ENCODE measurements around the gene ZC3H8. TPM values are rescaled to one million over a fixed set of nuclear protein-coding genes. Genes with fewer than 3 reads are reported as not detected.

The ZC3H8 gene
- total and polyA plus RNA-seq, 3 donors from 2014 or later, result 10.6 to 26.5 (median 21.7) TPM

DNA sequence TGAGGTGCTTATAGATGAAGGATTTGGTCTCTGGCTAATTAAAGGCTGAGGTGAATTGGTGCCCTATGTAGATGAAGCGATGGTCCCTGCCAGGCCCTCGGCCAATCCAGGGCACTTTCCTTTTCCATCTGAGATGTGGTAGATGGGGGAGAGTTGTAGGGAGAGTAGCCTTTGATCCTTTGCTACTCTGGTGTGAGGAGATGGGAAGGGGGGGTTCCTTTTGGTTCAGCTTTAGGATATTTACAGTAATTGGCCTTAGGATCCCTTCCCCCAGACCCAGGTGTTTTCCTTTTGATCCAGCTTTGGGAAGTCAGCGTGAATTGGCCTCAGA is 5.4 kb upstream of the ZC3H8 start:
- no peak for TF ChIP-seq POLR2A (IDR thresholded peaks at IDR 0.05)
- no peak for TF ChIP-seq CTCF (IDR thresholded peaks at IDR 0.05)
- Histone ChIP-seq H3K4me3 (no peak overlapping the region), H3K27me3 (no peaks in the 10 kb centered on the region), H3K27ac (no peak overlapping the region), H3K36me3 (ENCODE audit: low read depth, missing control alignments) (no peaks in the 10 kb centered on the region), H3K4me1 (no peaks in the 10 kb centered on the region), H3K9me3 (no peaks in the 10 kb centered on the region)
- intact Hi-C loops (cut with DNase I; ENCODE audit: low total_unique reads), result loop anchor here (10.0 kb wide), 1 partner anchor 175 kb away; the partner anchor contains the start of gene RGPD8
- WGBS, 2 donors, result 81 to 88% methylated on average over 3 of the region's 3 CpGs
- no peak for DNase-seq

- WGBS, 2 donors, result 27% methylated on average over 14 to 15 of the region's 15 CpGs
- DNase-seq, result peak; percentile 87
- no peak for TF ChIP-seq POLR2A (IDR thresholded peaks at IDR 0.05)
- peak; percentile 55 to 85 (median 63) for TF ChIP-seq CTCF (IDR thresholded peaks at IDR 0.05)
- H3K27me3 ChIP-seq, result no peaks in the 10 kb centered on the region
- H3K4me3 ChIP-seq, result no peak overlapping the region
- H3K27ac ChIP-seq, result no peak overlapping the region
- H3K36me3 ChIP-seq (ENCODE audit: low read depth, missing control alignments), result no peaks in the 10 kb centered on the region
- no peaks in the 10 kb centered on the region for H3K4me1 ChIP-seq
- H3K9me3 ChIP-seq, result no peaks in the 10 kb centered on the region
- intact Hi-C loops (cut with DNase I; ENCODE audit: low total_unique reads), result loop anchor here (10.0 kb wide), 1 partner anchor 175 kb away; the partner anchor contains the start of gene RGPD8
These were observed 4.9 kb upstream of the ZC3H8 start for GRCh38 chr2:112259509-112260294.

DNA sequence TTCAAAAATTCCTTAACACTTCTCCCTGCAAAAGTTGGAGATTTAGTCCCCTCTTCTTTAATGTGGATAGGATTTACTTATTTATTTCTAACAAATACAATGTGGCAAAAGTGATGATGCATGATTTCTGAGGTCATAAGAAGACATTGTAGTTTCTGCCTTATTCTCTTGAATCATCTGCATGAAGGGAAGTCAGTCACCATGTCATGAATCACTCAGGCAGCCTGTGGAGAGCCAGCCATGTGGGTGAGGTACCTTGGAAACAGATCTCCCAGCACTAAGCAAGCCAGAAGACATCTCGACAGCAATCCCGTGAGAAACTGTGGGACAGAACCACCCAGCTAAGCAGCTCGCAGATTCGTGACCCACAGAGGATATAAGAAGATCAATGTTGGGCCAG is 2.7 kb upstream of the ZC3H8 start:
- no peak overlapping the region for H3K27ac ChIP-seq
- TF ChIP-seq POLR2A (IDR thresholded peaks at IDR 0.05), result no peak
- TF ChIP-seq CTCF (IDR thresholded peaks at IDR 0.05), result no peak
- intact Hi-C loops (cut with DNase I; ENCODE audit: low total_unique reads), result no loop called here
- no peaks in the 10 kb centered on the region for H3K36me3 ChIP-seq (ENCODE audit: low read depth, missing control alignments)
- H3K9me3 ChIP-seq, result no peaks in the 10 kb centered on the region
- H3K4me3 ChIP-seq, result no peak overlapping the region
- no peak for DNase-seq
- 80% methylated on average over 4 of the region's 4 CpGs; no CpG with 5 or more reads in 1 of the 2 donors for WGBS, 2 donors
- no peaks in the 10 kb centered on the region for H3K27me3 ChIP-seq
- peaks cover 5% of the 10 kb centered on the region for H3K4me1 ChIP-seq

- Histone ChIP-seq H3K4me3 (no peak overlapping the region), H3K4me1 (peaks cover 5% of the 10 kb centered on the region), H3K9me3 (no peaks in the 10 kb centered on the region), H3K27ac (no peak overlapping the region), H3K27me3 (no peaks in the 10 kb centered on the region), H3K36me3 (ENCODE audit: low read depth, missing control alignments) (no peaks in the 10 kb centered on the region)
- WGBS, 2 donors, result 67 to 83% methylated on average over 2 of the region's 2 CpGs
- TF ChIP-seq CTCF (IDR thresholded peaks at IDR 0.05), result no peak
- TF ChIP-seq POLR2A (IDR thresholded peaks at IDR 0.05), result no peak
- intact Hi-C loops (cut with DNase I; ENCODE audit: low total_unique reads), result no loop called here
- no peak for DNase-seq
These were observed 1.8 kb upstream of the ZC3H8 start for GRCh38 chr2:112256654-112257053.

GRCh38 chr2:112255875-112256274 is 1.0 kb upstream of the ZC3H8 start:
- no peaks in the 10 kb centered on the region for H3K27me3 ChIP-seq
- H3K4me1 ChIP-seq, result peaks cover 5% of the 10 kb centered on the region
- H3K4me3 ChIP-seq, result no peak overlapping the region
- intact Hi-C loops (cut with DNase I; ENCODE audit: low total_unique reads), result no loop called here
- no peak overlapping the region for H3K27ac ChIP-seq
- no peak for DNase-seq
- WGBS, 2 donors, result 60 to 81% methylated on average over 2 of the region's 2 CpGs
- no peaks in the 10 kb centered on the region for H3K36me3 ChIP-seq (ENCODE audit: low read depth, missing control alignments)
- no peaks in the 10 kb centered on the region for H3K9me3 ChIP-seq
- TF ChIP-seq POLR2A (IDR thresholded peaks at IDR 0.05) (no peak), CTCF (IDR thresholded peaks at IDR 0.05) (no peak)

All from testis (tissue), 3 donors.